Panc1 (cell line): ENCODE results near the gene SHE. TPM values are rescaled to one million over a fixed set of nuclear protein-coding genes. Genes with fewer than 3 reads are reported as not detected.

Experiments
- ATAC-seq: fragments of 200-7000 bp; cut with Tn5 transposase; 2 replicates; pipeline ENCODE4 v1.9.1; 2020; ENCODE audit warnings: mild to moderate bottlenecking, moderate library complexity
- BruUV-seq: library from RNA; stranded (reverse); fragments of 400-500 nt; replicated peaks from 2 replicates; lab custom pipeline; 2021; lab: Mats Ljungman, UMichigan
- CTCF ChIA-PET: fragments of 300-600 bp; sonication (Branson Sonifier 250); formaldehyde crosslinking; loops from one replicate; lab custom pipeline; 2022; ENCODE audit warnings: antibody characterized with exemption; lab: Charles Lee
- POLR2A ChIA-PET: fragments of 300-600 bp; sonication (Branson Sonifier 250); formaldehyde crosslinking; loops from one replicate; lab custom pipeline; 2022; ENCODE audit warnings: antibody characterized with exemption; lab: Charles Lee
- DNase-seq: peaks from one replicate; pipeline ENCODE4 v3.0.0-alpha.2; 2010; ENCODE audit warnings: low read depth, low spot score
- H3K27ac ChIP-seq: 2 replicates; pipeline ENCODE4 v1.5.1; 2011; ENCODE audit warnings: mild to moderate bottlenecking, low read length, inconsistent platforms
- H3K27me3 ChIP-seq: fragments of 200-500 bp; sonication (Bioruptor generic); 2 replicates; pipeline ENCODE4 v1.6.0; 2014; ENCODE audit warnings: low read length, inconsistent platforms; ENCODE audit not compliant: control insufficient read depth, insufficient read depth
- H3K36me3 ChIP-seq: fragments of 200-500 bp; sonication (Bioruptor generic); 2 replicates; pipeline ENCODE4 v1.5.1; 2014; ENCODE audit warnings: inconsistent platforms, mild to moderate bottlenecking, low read length, moderate library complexity; ENCODE audit not compliant: control insufficient read depth, insufficient read depth
- H3K4me1 ChIP-seq: 2 replicates; pipeline ENCODE4 v1.5.1; 2011; ENCODE audit warnings: inconsistent platforms, mild to moderate bottlenecking, low read length, moderate library complexity; ENCODE audit not compliant: control insufficient read depth, insufficient read depth
- H3K4me3 ChIP-seq, 2 experiments: 2 replicates each; pipeline ENCODE4 v1.5.1; 2011 to 2012; ENCODE audit warnings: low read depth in 2 of 2, low read length in 2 of 2, mild to moderate bottlenecking in 2 of 2, inconsistent platforms in 1 of 2, moderate library complexity in 1 of 2
- H3K9me3 ChIP-seq: fragments of 200-500 bp; sonication (Bioruptor generic); 2 replicates; pipeline ENCODE4 v1.5.1; 2014; ENCODE audit warnings: low read depth, mild to moderate bottlenecking, inconsistent platforms, low read length, moderate library complexity; ENCODE audit not compliant: control insufficient read depth, insufficient read depth
- CTCF ChIP-seq: fragments of 450-650 bp; IDR thresholded peaks from 2 replicates; pipeline ENCODE4 v1.5.1; 2017; ENCODE audit warnings: mild to moderate bottlenecking
- POLR2AphosphoS5 ChIP-seq: IDR thresholded peaks from 2 replicates; pipeline ENCODE4 v1.6.1; 2012; ENCODE audit warnings: mild to moderate bottlenecking, low read depth, low read length, moderate library complexity
- REST ChIP-seq, 2 experiments: IDR thresholded peaks; 2 replicates each; pipeline ENCODE4 v1.6.1; 2011 to 2012; ENCODE audit warnings: low read depth in 2 of 2, control low read depth in 1 of 2, low read length in 1 of 2, mild to moderate bottlenecking in 1 of 2, moderate library complexity in 1 of 2; ENCODE audit not compliant: insufficient read depth in 1 of 2
- SIN3A ChIP-seq: IDR thresholded peaks from 2 replicates; pipeline ENCODE4 v1.6.1; 2012; ENCODE audit warnings: low read depth, mild to moderate bottlenecking, low read length, moderate library complexity, borderline replicate concordance; ENCODE audit not compliant: insufficient read depth
- TCF7L2 ChIP-seq: IDR thresholded peaks from 2 replicates; pipeline ENCODE4 v1.6.1; 2011; ENCODE audit warnings: mild to moderate bottlenecking, low read depth, low read length, inconsistent platforms
- in situ Hi-C: cut with HindIII; loops from 2 replicates; pipeline ENCODE4 v1.10.0; 2016; ENCODE audit warnings: low sequenced_read_pairs, low pct_unique_long_range_greater_than_20kb
- intact Hi-C: fragments of 100-400 bp; cut with micrococcal nuclease; formaldehyde crosslinking; loops from one replicate; pipeline ENCODE4 v1.10.0; 2022; ENCODE audit not compliant: unreplicated experiment
- total RNA-seq: library from RNA; stranded (reverse); gene quantifications from one replicate; pipeline ENCODE4 v1.2.1, GENCODE V29; 2021; ENCODE audit not compliant: unreplicated experiment

Gene SHE
- total RNA-seq, 1 experiment from 2014 or later, result 0.03 TPM

- H3K4me3 ChIP-seq, result no peak overlapping the region
- H3K9me3 ChIP-seq, result no peaks in the 10 kb centered on the region
- no peaks in the 10 kb centered on the region for H3K4me1 ChIP-seq
- ChIA-PET POLR2A (interaction anchor here (0.5 kb wide), 1 partner anchor 53 kb away, joined by 5 read pairs; no protein-coding TSS in a partner anchor), CTCF (no interaction called here)
- H3K36me3 ChIP-seq, result no peaks in the 10 kb centered on the region
- intact Hi-C loops, result loop anchor here (5.0 kb wide), 1 partner anchor 45 kb away; no protein-coding TSS in a partner anchor
- BruUV-seq, result no TSS peak
- no peak for ATAC-seq
- DNase-seq, result no peak
- no peak overlapping the region for H3K27ac ChIP-seq
- H3K27me3 ChIP-seq, result peaks cover 23% of the 10 kb centered on the region; the same call in 1 of the 2 replicates
- in situ Hi-C loops, result no loop called here
- TF ChIP-seq REST (IDR thresholded peaks at IDR 0.05; ENCODE audit: insufficient read depth in 1 of 2, low read depth in 2 of 2, low read length in 1 of 2), result no peak
- no peak for TF ChIP-seq TCF7L2
- TF ChIP-seq SIN3A, result no peak
- TF ChIP-seq CTCF, result no peak
- no peak for TF ChIP-seq POLR2AphosphoS5
Observed at GRCh38 chr1:154492115-154492514, 10.1 kb downstream of the SHE start.

- Histone ChIP-seq H3K27me3 (peaks cover 16% of the 10 kb centered on the region; the same call in 1 of the 2 replicates), H3K9me3 (no peaks in the 10 kb centered on the region), H3K4me1 (no peaks in the 10 kb centered on the region), H3K27ac (no peak overlapping the region), H3K36me3 (no peaks in the 10 kb centered on the region), H3K4me3 (no peak overlapping the region)
- intact Hi-C loops (loop anchor here (5.0 kb wide), 1 partner anchor 47 kb away; no protein-coding TSS in a partner anchor), in situ Hi-C loops (no loop called here)
- no TSS peak for BruUV-seq
- ChIA-PET CTCF (interaction anchor here (0.7 kb wide), 1 partner anchor 56 kb away, joined by 5 read pairs; no protein-coding TSS in a partner anchor), POLR2A (no interaction called here)
- TF ChIP-seq POLR2AphosphoS5, result no peak
- no peak for TF ChIP-seq TCF7L2
- TF ChIP-seq REST (IDR thresholded peaks at IDR 0.05; ENCODE audit: insufficient read depth in 1 of 2, low read depth in 2 of 2, low read length in 1 of 2), result no peak
- no peak for TF ChIP-seq CTCF
- TF ChIP-seq SIN3A, result no peak
- DNase-seq (no peak), ATAC-seq (no peak)
Observed at GRCh38 chr1:154490317-154490716, 11.9 kb downstream of the SHE start.
